DND-41 (cell line): ENCODE data around the gene MTG2.

Source experiments
- ATAC-seq: fragments of 200-7000 bp; cut with Tn5 transposase; 3 replicates; pipeline ENCODE4 v1.9.1; 2021; ENCODE audit warnings: low read depth; ENCODE audit not compliant: insufficient read depth
- DNase-seq: peaks from one replicate; pipeline ENCODE4 v3.0.0-alpha.2; 2020
- H2AFZ ChIP-seq: 2 replicates; pipeline ENCODE4 v1.6.0; 2012; ENCODE audit warnings: low read depth, low read length
- H3K27ac ChIP-seq: 2 replicates; pipeline ENCODE4 v1.5.1; 2012; ENCODE audit warnings: low read length, inconsistent platforms
- H3K27me3 ChIP-seq: fragments of 200-600 bp; sonication (generic); 2 replicates; pipeline ENCODE4 v1.6.0; 2012; ENCODE audit warnings: low read length, mild to moderate bottlenecking, inconsistent platforms; ENCODE audit not compliant: insufficient read depth, poor library complexity
- H3K36me3 ChIP-seq: 2 replicates; pipeline ENCODE4 v1.5.1; 2012; ENCODE audit warnings: low read length, inconsistent platforms; ENCODE audit not compliant: insufficient read depth
- H3K4me1 ChIP-seq: 2 replicates; pipeline ENCODE4 v1.5.1; 2012; ENCODE audit warnings: mild to moderate bottlenecking, low read length; ENCODE audit not compliant: insufficient read depth
- H3K4me2 ChIP-seq: 2 replicates; pipeline ENCODE4 v1.6.0; 2012; ENCODE audit warnings: mild to moderate bottlenecking, moderate library complexity, low read length, inconsistent platforms; ENCODE audit not compliant: insufficient read depth
- H3K4me3 ChIP-seq, 2 experiments: fragments of 200-600 bp in 1 of 2; shearing (Covaris generic) in 1 of 2; 2 replicates each; pipeline ENCODE4 v1.5.1; 2012 to 2016; ENCODE audit warnings: inconsistent platforms in 2 of 2, low read length in 2 of 2, mild to moderate bottlenecking in 2 of 2, low read depth in 1 of 2, moderate library complexity in 1 of 2
- H3K79me2 ChIP-seq: 2 replicates; pipeline ENCODE4 v1.6.0; 2012; ENCODE audit warnings: low read length, inconsistent platforms; ENCODE audit not compliant: insufficient read depth
- H3K9ac ChIP-seq: 2 replicates; pipeline ENCODE4 v1.6.0; 2012; ENCODE audit warnings: low read depth, mild to moderate bottlenecking, inconsistent platforms, low read length, moderate library complexity
- H3K9me3 ChIP-seq: 2 replicates; pipeline ENCODE4 v1.5.1; 2012; ENCODE audit warnings: low read length, moderate library complexity, mild to moderate bottlenecking, inconsistent platforms; ENCODE audit not compliant: insufficient read depth, severe bottlenecking
- H4K20me1 ChIP-seq: 2 replicates; pipeline ENCODE4 v1.6.0; 2012; ENCODE audit warnings: low read length; ENCODE audit not compliant: insufficient read depth
- EZH2 ChIP-seq: IDR thresholded peaks from 3 replicates; pipeline ENCODE4 v1.6.1; 2012; ENCODE audit warnings: borderline replicate concordance, low read depth, mild to moderate bottlenecking, moderate library complexity, low read length, inconsistent platforms; ENCODE audit not compliant: severe bottlenecking
- TF ChIP-seq, protein P1 (sequence below): IDR thresholded peaks from 2 replicates; pipeline ENCODE4 v1.5.1; 2012; ENCODE audit warnings: borderline replicate concordance, low read length, moderate library complexity, mild to moderate bottlenecking; ENCODE audit not compliant: poor library complexity, severe bottlenecking; ENCODE audit errors: extremely low read depth

MTG2 gene

DNA sequence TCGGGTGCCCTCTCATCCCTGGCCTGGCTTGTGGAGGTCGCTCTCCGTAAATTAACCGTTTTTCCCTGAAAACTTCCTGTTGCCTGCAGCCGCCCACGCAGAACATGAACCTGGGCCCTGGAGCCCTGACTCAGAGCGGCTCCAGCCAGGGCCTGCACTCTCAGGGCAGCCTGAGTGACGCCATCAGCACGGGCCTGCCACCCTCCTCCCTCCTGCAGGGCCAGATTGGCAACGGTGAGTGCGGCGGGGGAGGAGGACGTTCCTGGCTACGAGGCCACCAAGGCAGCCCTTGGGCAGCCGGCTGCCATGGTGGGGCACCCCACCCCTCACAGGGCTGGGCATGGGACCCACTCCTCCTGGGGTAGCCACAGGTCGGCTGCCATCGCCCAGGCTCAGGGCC, 21.5 kb upstream of the MTG2 start:
- no peak for DNase-seq
- Histone ChIP-seq H3K27ac (no peak overlapping the region), H3K27me3 (no peaks in the 10 kb centered on the region), H3K36me3 (peaks cover 90% of the 10 kb centered on the region), H3K4me3 (no peak overlapping the region), H4K20me1 (peaks cover 54% of the 10 kb centered on the region), H2AFZ (no peak overlapping the region), H3K9ac (no peak overlapping the region), H3K4me2 (no peak overlapping the region), H3K9me3 (no peaks in the 10 kb centered on the region), H3K4me1 (no peaks in the 10 kb centered on the region), H3K79me2 (peaks cover 35% of the 10 kb centered on the region)
- TF ChIP-seq, protein P1, sequence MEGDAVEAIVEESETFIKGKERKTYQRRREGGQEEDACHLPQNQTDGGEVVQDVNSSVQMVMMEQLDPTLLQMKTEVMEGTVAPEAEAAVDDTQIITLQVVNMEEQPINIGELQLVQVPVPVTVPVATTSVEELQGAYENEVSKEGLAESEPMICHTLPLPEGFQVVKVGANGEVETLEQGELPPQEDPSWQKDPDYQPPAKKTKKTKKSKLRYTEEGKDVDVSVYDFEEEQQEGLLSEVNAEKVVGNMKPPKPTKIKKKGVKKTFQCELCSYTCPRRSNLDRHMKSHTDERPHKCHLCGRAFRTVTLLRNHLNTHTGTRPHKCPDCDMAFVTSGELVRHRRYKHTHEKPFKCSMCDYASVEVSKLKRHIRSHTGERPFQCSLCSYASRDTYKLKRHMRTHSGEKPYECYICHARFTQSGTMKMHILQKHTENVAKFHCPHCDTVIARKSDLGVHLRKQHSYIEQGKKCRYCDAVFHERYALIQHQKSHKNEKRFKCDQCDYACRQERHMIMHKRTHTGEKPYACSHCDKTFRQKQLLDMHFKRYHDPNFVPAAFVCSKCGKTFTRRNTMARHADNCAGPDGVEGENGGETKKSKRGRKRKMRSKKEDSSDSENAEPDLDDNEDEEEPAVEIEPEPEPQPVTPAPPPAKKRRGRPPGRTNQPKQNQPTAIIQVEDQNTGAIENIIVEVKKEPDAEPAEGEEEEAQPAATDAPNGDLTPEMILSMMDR = no peak
- no peak for TF ChIP-seq EZH2
- ATAC-seq = no peak

DNA sequence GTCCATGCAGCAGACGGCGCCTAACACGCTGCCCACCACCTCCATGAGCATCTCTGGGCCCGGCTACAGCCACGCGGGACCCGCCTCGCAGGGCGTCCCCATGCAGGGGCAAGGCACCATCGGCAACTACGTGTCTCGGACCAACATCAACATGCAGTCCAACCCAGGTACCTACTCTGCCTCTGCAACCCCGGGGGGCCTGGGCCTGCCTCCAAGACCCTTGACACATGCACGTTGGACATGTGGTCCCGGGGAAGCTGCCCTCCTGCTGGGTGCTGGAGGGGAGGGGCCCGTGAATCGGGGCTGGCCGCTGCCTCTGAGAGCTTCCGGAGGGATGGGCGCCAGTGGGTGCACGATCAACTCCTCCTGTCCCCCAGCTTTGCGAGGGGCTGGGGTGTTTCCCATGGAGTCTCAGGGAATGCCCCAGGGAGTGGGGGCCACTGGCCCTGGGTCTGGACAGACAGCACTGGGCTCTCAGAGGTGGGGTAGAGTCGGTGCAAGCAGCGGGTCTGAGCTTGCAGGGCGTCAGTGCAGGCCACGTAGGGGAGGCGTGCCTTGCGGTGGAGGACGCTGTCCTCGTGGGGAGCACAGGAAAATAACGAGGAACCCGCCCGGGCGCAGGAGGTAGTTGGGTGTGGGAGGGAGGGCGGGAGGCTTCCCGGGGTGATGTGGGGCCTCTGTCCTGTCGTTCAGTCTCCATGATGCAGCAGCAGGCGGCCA, 19.9 kb upstream of the MTG2 start:
- no peak for ATAC-seq
- peaks cover 19% of the 10 kb centered on the region for H3K79me2 ChIP-seq

DNA sequence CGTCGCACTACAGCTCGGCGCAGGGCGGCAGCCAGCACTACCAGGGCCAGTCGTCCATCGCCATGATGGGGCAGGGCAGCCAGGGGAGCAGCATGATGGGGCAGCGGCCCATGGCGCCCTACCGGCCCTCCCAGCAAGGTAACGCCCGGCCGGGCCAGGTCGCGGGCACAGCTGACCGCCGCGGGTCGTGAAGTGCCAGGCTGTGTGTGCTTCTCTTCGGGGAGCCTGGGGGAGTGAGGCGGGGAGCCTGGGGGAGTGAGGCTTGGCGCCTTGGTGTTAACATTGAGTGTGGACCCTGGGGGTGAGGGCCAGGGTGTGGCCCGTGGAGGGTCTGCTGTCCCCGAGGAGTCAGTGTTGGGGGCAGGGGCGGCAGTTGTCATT, 19.4 kb upstream of the MTG2 start:
- no peak overlapping the region for H3K27ac ChIP-seq
- peaks cover 87% of the 10 kb centered on the region for H3K36me3 ChIP-seq
- H3K27me3 ChIP-seq = no peaks in the 10 kb centered on the region
- ATAC-seq (no peak), DNase-seq (no peak)
- H3K9ac ChIP-seq = no peak overlapping the region
- no peak overlapping the region for H3K4me3 ChIP-seq
- H4K20me1 ChIP-seq = peaks cover 34% of the 10 kb centered on the region
- peaks cover 13% of the 10 kb centered on the region for H3K79me2 ChIP-seq
- H2AFZ ChIP-seq = no peak overlapping the region
- no peaks in the 10 kb centered on the region for H3K9me3 ChIP-seq
- no peak for TF ChIP-seq EZH2
- TF ChIP-seq, protein P1 = no peak
- H3K4me1 ChIP-seq = no peaks in the 10 kb centered on the region
- no peak overlapping the region for H3K4me2 ChIP-seq

More for the DNA sequence above, 19.9 kb upstream of the MTG2 start:
- Histone ChIP-seq H3K4me2 (no peak overlapping the region), H2AFZ (no peak overlapping the region), H3K27ac (no peak overlapping the region), H3K9ac (no peak overlapping the region), H3K9me3 (no peaks in the 10 kb centered on the region), H3K4me1 (no peaks in the 10 kb centered on the region), H4K20me1 (peaks cover 39% of the 10 kb centered on the region), H3K27me3 (no peaks in the 10 kb centered on the region), H3K4me3 (no peak overlapping the region), H3K36me3 (peaks cover 86% of the 10 kb centered on the region)
- TF ChIP-seq, protein P1 = no peak
- TF ChIP-seq EZH2 = no peak
- DNase-seq = no peak
